GM06990 (cell line): ENCODE results near the gene ARL8B.

Source experiments
- DNase-seq: peaks from one replicate; pipeline ENCODE4 v3.0.0-alpha.2; 2011; ENCODE audit not compliant: insufficient read length; ENCODE audit errors: extremely low read depth
- H3K27me3 ChIP-seq: replicated peaks from 2 replicates; pipeline ENCODE4 v1.6.0; 2011; ENCODE audit warnings: low read length; ENCODE audit not compliant: control insufficient read depth, insufficient read depth
- H3K36me3 ChIP-seq: 2 replicates; pipeline ENCODE4 v1.5.1; 2011; ENCODE audit warnings: low read length; ENCODE audit not compliant: control insufficient read depth, insufficient read depth
- H3K4me3 ChIP-seq: replicated peaks from 2 replicates; pipeline ENCODE4 v1.5.1; 2011; ENCODE audit warnings: low read depth, mild to moderate bottlenecking, control low read depth, low read length
- TF ChIP-seq, protein P1 (sequence below): IDR thresholded peaks from 2 replicates; pipeline ENCODE4 v1.5.1; 2011; ENCODE audit warnings: low read length, control low read depth, mild to moderate bottlenecking, inconsistent platforms; ENCODE audit not compliant: insufficient read depth, poor library complexity, severe bottlenecking

ARL8B gene

DNA sequence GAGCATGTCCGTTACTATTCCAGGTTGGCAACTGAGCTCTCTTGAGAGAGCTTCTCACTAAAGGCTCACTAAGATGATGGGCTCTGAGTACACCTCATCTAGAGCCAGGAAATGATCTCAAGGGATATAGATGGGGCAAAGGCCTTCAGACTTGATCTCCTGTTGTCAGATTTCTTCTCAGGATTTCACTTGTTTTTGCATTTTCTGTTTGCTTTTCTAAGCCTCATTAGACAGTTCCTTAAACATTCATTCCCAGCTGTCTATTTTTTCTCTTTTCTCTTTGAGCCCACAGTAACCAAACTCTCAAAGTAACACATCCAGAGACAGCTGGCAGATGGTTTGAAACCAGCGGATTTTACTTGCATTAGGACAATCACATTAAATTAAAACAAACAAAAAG is 28.4 kb upstream of the ARL8B start:
- no peak overlapping the region for H3K4me3 ChIP-seq
- TF ChIP-seq, protein P1, sequence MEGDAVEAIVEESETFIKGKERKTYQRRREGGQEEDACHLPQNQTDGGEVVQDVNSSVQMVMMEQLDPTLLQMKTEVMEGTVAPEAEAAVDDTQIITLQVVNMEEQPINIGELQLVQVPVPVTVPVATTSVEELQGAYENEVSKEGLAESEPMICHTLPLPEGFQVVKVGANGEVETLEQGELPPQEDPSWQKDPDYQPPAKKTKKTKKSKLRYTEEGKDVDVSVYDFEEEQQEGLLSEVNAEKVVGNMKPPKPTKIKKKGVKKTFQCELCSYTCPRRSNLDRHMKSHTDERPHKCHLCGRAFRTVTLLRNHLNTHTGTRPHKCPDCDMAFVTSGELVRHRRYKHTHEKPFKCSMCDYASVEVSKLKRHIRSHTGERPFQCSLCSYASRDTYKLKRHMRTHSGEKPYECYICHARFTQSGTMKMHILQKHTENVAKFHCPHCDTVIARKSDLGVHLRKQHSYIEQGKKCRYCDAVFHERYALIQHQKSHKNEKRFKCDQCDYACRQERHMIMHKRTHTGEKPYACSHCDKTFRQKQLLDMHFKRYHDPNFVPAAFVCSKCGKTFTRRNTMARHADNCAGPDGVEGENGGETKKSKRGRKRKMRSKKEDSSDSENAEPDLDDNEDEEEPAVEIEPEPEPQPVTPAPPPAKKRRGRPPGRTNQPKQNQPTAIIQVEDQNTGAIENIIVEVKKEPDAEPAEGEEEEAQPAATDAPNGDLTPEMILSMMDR: no peak
- H3K27me3 ChIP-seq: 0 out of 2 replicates have a peak, but pooled peaks cover 1% of the 10 kb centered on the region
- no peaks in the 10 kb centered on the region for H3K36me3 ChIP-seq
- DNase-seq: no peak

DNA sequence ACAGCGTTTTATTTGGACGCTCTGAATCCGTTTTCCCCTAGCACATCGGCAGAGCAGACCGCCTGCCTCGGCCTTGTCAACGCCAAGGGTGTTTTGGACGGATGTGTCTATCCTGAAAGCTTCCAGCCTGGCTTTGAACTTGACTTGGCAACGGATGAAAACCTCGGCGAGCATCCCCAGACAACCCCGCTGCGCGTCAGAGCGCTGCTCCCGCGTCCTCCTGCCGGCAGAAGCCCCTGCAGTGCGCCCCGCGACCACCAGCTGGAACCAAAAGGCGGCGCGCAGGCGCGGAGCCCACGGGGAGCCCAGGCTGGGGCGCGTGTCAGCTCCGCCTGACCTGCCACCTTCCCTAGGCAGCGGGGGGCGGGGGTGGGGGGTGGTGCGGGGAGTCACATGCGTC is 26.2 kb upstream of the ARL8B start:
- TF ChIP-seq, protein P1: no peak
- DNase-seq: no peak
- Histone ChIP-seq H3K27me3 (0 out of 2 replicates have a peak, but pooled peaks cover 1% of the 10 kb centered on the region), H3K36me3 (no peaks in the 10 kb centered on the region), H3K4me3 (no peak overlapping the region)

DNA sequence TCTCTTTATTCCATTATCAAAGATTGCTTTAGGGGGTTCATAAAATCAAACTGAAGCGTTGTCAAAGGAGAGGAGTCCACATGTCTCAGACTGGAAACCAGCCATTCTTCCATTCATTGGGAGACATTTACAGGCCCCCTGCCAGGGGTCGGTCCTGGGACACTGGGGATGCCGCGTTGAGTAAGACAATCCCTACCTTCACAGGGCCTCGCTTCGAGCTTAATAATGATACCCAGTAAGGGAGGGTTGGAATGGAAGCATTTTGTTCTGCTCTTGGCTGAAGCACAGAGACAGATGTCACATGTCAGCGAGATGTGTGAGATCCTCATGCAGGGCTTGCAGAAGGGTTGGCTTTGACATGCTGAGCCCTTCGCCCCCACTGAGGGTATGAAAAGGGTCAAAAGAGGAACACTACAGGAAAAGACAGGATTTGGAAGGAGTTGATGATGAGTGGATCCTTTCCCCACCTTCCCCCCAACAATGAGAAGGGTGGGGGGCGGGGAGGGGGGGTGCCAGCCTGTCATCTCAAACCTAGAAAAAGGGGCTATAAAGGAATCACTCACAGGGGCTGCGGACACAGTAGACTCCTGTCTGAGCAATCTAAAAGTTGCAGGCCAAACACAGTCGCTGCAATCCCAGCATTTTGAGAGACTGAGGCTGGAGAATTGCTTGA is 25.6 kb upstream of the ARL8B start:
- H3K27me3 ChIP-seq: no peaks in the 10 kb centered on the region
- DNase-seq: no peak
- TF ChIP-seq, protein P1: no peak
- H3K36me3 ChIP-seq: no peaks in the 10 kb centered on the region
- no peak overlapping the region for H3K4me3 ChIP-seq

DNA sequence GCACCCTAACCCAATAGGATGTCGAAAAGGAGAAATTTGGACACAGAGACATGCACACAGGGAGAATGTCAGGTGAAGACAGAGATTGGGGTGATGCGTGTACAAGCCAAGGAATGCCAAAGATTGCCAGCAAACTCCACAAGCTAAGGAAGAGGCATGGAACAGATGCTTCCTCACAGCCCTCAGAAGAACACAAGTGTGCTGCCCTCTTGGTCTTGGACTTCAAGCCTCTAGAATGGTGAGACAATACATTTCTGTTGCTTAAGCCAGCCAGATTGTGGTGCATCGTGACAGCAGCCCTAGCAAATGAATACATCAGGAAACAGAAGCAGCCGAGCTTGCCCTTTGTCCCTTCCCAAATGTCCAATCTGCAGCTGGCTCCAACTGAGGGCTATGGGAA is 23.7 kb upstream of the ARL8B start:
- Histone ChIP-seq H3K27me3 (no peaks in the 10 kb centered on the region), H3K36me3 (no peaks in the 10 kb centered on the region), H3K4me3 (no peak overlapping the region)
- TF ChIP-seq, protein P1: no peak
- no peak for DNase-seq

DNA sequence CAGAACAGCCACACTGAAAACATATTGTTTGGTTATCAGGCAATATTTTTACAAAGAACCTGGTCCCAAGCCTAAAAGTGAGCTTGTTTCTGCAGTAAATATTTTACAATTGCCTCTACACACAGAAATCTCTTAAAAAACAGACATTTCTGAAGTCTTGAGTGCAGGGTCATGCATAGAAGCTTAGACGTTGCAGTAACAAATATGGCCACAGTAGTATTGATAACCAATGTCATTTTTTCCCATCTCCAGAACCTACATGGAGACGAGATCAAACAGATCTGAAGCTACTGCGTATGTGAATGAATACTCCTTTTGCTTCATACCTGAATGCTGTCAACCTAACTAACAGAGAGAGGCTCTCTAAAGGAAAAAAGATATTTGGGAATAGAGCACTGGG is 19.6 kb upstream of the ARL8B start:
- no peak overlapping the region for H3K4me3 ChIP-seq
- TF ChIP-seq, protein P1: no peak
- no peak for DNase-seq
- no peaks in the 10 kb centered on the region for H3K36me3 ChIP-seq
- H3K27me3 ChIP-seq: no peaks in the 10 kb centered on the region

DNA sequence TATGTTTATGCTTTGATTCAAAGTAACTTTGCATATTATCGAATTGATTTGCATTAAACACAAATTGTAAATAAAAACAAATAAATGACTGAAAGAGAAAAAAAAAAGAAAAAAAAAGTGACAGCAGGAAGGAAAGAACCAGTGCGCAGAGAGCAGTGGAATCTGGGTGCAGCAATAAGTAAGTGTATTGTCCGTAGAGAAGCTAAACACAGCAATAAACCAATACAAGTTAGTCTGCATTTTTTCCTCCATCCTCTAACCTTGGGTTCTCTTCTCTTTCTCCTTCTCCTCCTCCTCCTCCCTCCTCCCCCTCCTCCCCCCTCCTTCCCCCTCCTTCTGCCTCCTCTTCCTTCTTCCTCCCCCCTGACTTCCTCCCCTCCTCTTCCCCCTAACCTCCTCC is 18.3 kb upstream of the ARL8B start:
- Histone ChIP-seq H3K36me3 (no peaks in the 10 kb centered on the region), H3K27me3 (no peaks in the 10 kb centered on the region), H3K4me3 (no peak overlapping the region)
- no peak for DNase-seq
- TF ChIP-seq, protein P1: no peak
